ENCODE results near the gene PHKA2. TPM values are rescaled to one million over a fixed set of nuclear protein-coding genes. Genes with fewer than 3 reads are reported as not detected.
A peak's percentile ranks its signal among the peaks of the same experiment; 100 is the strongest.

The PHKA2 gene
- total RNA-seq, 1 experiment from 2014 or later = 24.6 TPM

DNA sequence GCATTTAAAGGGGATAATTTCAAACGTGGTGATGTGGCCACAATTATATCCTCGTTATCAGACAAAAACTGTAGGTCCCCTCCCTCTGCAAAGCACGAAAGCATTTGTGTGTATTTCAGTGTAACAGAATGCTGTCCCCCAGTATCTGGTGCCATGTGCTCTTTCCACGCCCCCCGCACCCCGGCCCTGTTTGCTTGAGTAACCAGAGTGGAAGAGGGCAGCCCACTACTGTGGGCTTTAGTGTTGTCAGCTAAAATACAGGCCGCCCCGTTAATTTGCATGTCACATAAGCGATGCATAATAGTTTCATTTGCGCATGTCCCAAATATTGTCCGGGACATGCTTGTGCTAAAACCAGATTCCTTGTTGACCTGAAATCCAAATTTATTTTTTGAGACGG is 110.1 kb downstream of the PHKA2 start:
- Histone ChIP-seq H3K4me1 (ENCODE audit: insufficient read depth, low read length) (peaks cover 12% of the 10 kb centered on the region), H3K79me2 (ENCODE audit: low read length) (no peaks in the 10 kb centered on the region), H3K27ac (ENCODE audit: low read length) (no peak overlapping the region), H3K27me3 (ENCODE audit: low read length) (no peaks in the 10 kb centered on the region), H3K4me2 (ENCODE audit: low read length) (peak overlapping the region; percentile 73; the same call in 1 of the 2 replicates), H3K9me3 (ENCODE audit: low read length) (no peaks in the 10 kb centered on the region), H3F3A (ENCODE audit: low read length, unreplicated experiment) (no peaks in the 10 kb centered on the region), H3K36me3 (ENCODE audit: low read depth, low read length) (no peaks in the 10 kb centered on the region), H3K9ac (ENCODE audit: low read length) (no peak overlapping the region), H2AFZ (ENCODE audit: low read length) (no peak overlapping the region), H3K4me3 (ENCODE audit: low read length) (no peak overlapping the region), H3K9me2 (replicated peaks; ENCODE audit: low read length) (no peaks in the 10 kb centered on the region), H4K20me1 (ENCODE audit: low read length) (no peaks in the 10 kb centered on the region)
- no peak for TF ChIP-seq EZH2phosphoT487 (IDR thresholded peaks at IDR 0.05; ENCODE audit: borderline replicate concordance, low read length)
- TF ChIP-seq, protein P1, sequence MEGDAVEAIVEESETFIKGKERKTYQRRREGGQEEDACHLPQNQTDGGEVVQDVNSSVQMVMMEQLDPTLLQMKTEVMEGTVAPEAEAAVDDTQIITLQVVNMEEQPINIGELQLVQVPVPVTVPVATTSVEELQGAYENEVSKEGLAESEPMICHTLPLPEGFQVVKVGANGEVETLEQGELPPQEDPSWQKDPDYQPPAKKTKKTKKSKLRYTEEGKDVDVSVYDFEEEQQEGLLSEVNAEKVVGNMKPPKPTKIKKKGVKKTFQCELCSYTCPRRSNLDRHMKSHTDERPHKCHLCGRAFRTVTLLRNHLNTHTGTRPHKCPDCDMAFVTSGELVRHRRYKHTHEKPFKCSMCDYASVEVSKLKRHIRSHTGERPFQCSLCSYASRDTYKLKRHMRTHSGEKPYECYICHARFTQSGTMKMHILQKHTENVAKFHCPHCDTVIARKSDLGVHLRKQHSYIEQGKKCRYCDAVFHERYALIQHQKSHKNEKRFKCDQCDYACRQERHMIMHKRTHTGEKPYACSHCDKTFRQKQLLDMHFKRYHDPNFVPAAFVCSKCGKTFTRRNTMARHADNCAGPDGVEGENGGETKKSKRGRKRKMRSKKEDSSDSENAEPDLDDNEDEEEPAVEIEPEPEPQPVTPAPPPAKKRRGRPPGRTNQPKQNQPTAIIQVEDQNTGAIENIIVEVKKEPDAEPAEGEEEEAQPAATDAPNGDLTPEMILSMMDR (conservative IDR thresholded peaks at IDR 0.05; ENCODE audit: low read depth, low read length) = no peak
- TF ChIP-seq EZH2 (IDR thresholded peaks at IDR 0.05; ENCODE audit: low read length, unreplicated experiment) = no peak
- CTCF ChIA-PET = no interaction called here
- intact Hi-C loops (cut with micrococcal nuclease) = no loop called here
- no TSS peak for BruUV-seq (replicated peaks)
- ATAC-seq (no peak), DNase-seq (no peak)
- POLR2A ChIA-PET (ENCODE audit: unreplicated experiment) = no interaction called here

DNA sequence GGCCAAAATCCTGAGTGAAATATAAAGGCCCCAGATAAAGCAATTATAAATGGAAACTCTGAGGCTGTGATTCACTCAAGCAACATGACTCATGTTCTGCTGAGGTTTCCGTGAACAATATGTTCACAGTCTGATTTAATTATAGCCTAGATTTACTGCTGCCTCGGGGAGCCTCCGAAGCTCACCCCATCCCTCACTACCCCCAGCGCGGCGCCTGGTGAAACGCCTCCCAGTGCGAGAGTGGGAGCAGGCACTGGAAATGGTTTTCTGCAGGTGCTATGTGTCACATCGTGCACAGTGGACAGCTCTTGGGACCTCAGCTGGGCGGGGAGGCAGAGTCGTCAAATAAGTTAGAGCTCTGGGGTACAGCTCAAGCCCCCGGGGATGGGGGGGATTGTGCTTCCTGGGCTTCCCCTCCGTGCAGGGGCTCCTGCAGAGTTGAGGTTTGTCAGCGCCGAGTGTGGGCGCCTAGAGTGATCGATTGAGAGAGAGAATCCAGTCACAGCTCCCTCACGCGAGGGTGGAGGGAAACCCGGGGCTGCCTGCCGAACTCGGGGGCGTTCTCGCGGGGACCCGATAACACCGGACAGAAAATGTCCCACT is 110.6 kb downstream of the PHKA2 start:
- no peaks in the 10 kb centered on the region for H3F3A ChIP-seq (ENCODE audit: low read length, unreplicated experiment)
- peak overlapping the region; percentile 73 for H3K4me2 ChIP-seq (ENCODE audit: low read length)
- no TSS peak for BruUV-seq (replicated peaks)
- H3K9ac ChIP-seq (ENCODE audit: low read length) = no peak overlapping the region
- ChIA-PET CTCF (no interaction called here), POLR2A (ENCODE audit: unreplicated experiment) (no interaction called here)
- H3K27me3 ChIP-seq (ENCODE audit: low read length) = no peaks in the 10 kb centered on the region
- no peaks in the 10 kb centered on the region for H4K20me1 ChIP-seq (ENCODE audit: low read length)
- H3K9me3 ChIP-seq (ENCODE audit: low read length) = no peaks in the 10 kb centered on the region
- H3K9me2 ChIP-seq (replicated peaks; ENCODE audit: low read length) = no peaks in the 10 kb centered on the region
- H3K36me3 ChIP-seq (ENCODE audit: low read depth, low read length) = no peaks in the 10 kb centered on the region
- DNase-seq = peak; percentile 68
- peak overlapping the region; percentile 21; the same call in 1 of the 2 replicates for H3K4me3 ChIP-seq (ENCODE audit: low read length)
- TF ChIP-seq EZH2 (IDR thresholded peaks at IDR 0.05; ENCODE audit: low read length, unreplicated experiment) = no peak
- no peak for TF ChIP-seq EZH2phosphoT487 (IDR thresholded peaks at IDR 0.05; ENCODE audit: borderline replicate concordance, low read length)
- TF ChIP-seq, protein P1 (conservative IDR thresholded peaks at IDR 0.05; ENCODE audit: low read depth, low read length) = no peak
- H2AFZ ChIP-seq (ENCODE audit: low read length) = 0 out of 2 replicates have a peak overlapping the region, but pooled peaks have one; percentile 18
- H3K4me1 ChIP-seq (ENCODE audit: insufficient read depth, low read length) = peaks cover 12% of the 10 kb centered on the region
- intact Hi-C loops (cut with micrococcal nuclease) = no loop called here
- peak; percentile 95 for ATAC-seq
- H3K27ac ChIP-seq (ENCODE audit: low read length) = 0 out of 2 replicates have a peak overlapping the region, but pooled peaks have one; percentile 16
- H3K79me2 ChIP-seq (ENCODE audit: low read length) = no peaks in the 10 kb centered on the region

DNA sequence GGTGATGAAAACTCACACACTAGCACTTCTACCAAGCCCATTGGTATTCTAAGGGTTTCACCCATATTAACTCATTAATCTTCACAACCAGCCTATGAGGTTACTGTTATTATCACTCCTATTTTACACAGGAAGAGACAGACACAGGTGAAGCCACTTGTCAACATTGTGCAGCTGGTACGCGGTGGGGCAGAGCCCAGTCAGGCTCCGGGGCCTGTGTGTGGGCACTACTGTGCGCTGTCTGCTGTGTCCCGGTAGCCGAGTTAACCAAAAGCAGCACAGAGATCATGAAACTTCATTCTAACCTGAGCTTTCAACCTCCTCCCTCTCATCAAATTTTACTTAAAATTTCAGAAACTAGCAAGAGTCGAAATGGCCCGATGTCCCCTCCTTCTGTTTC is 111.3 kb downstream of the PHKA2 start:
- no peaks in the 10 kb centered on the region for H3F3A ChIP-seq (ENCODE audit: low read length, unreplicated experiment)
- no peak for ATAC-seq
- peaks cover 12% of the 10 kb centered on the region for H3K4me1 ChIP-seq (ENCODE audit: insufficient read depth, low read length)
- H3K79me2 ChIP-seq (ENCODE audit: low read length) = no peaks in the 10 kb centered on the region
- no peaks in the 10 kb centered on the region for H3K9me3 ChIP-seq (ENCODE audit: low read length)
- H3K4me3 ChIP-seq (ENCODE audit: low read length) = no peak overlapping the region
- no peak for DNase-seq
- intact Hi-C loops (cut with micrococcal nuclease) = no loop called here
- H3K27ac ChIP-seq (ENCODE audit: low read length) = no peak overlapping the region
- no peak overlapping the region for H3K9ac ChIP-seq (ENCODE audit: low read length)
- H4K20me1 ChIP-seq (ENCODE audit: low read length) = no peaks in the 10 kb centered on the region
- no peak overlapping the region for H2AFZ ChIP-seq (ENCODE audit: low read length)
- no TSS peak for BruUV-seq (replicated peaks)
- POLR2A ChIA-PET (ENCODE audit: unreplicated experiment) = no interaction called here
- no peaks in the 10 kb centered on the region for H3K9me2 ChIP-seq (replicated peaks; ENCODE audit: low read length)
- no peaks in the 10 kb centered on the region for H3K27me3 ChIP-seq (ENCODE audit: low read length)
- CTCF ChIA-PET = no interaction called here
- TF ChIP-seq EZH2phosphoT487 (IDR thresholded peaks at IDR 0.05; ENCODE audit: borderline replicate concordance, low read length) (no peak), EZH2 (IDR thresholded peaks at IDR 0.05; ENCODE audit: low read length, unreplicated experiment) (no peak)
- peak overlapping the region; percentile 73; the same call in 1 of the 2 replicates for H3K4me2 ChIP-seq (ENCODE audit: low read length)
- H3K36me3 ChIP-seq (ENCODE audit: low read depth, low read length) = no peaks in the 10 kb centered on the region

Measured in PC-3 (cell line).